Jurkat, Clone E6-1 (cell line): ENCODE data around the gene ABCF3. TPM values are rescaled to one million over a fixed set of nuclear protein-coding genes. Genes with fewer than 3 reads are reported as not detected.
"Not testable (repeated sequence)": the region's sequence is repeated elsewhere in the genome, so short reads cannot be mapped to it uniquely, and the experiment has no call there.

ENCODE experiments used
- DNase-seq: peaks from one replicate; pipeline ENCODE4 v3.0.0-alpha.2; 2011; ENCODE audit warnings: low read depth, low spot score
- H3K4me3 ChIP-seq: 2 replicates; pipeline ENCODE4 v1.5.1; 2011; ENCODE audit warnings: mild to moderate bottlenecking, low read length, control low read depth, moderate library complexity
- polyA plus RNA-seq: library from polyadenylated mRNA; unstranded; fragments of >200 nt; gene quantifications from one replicate; pipeline ENCODE4 v1.2.1, GENCODE V29; 2012; ENCODE audit warnings: missing spikeins; ENCODE audit not compliant: insufficient read length, insufficient read depth

Gene ABCF3
- 57.7 TPM for polyA plus RNA-seq

GRCh38 chr3:184186184-184186901 lies at the start of gene ABCF3:
Gene ABCF3 (plus strand): TSS chr3:184186199. CDS start chr3:184186208, 9 bp downstream.
- no peak for DNase-seq
- peak within 1 kb of the TSS; percentile 95 for H3K4me3 ChIP-seq

GRCh38 chr3:184140436-184140835 lies 45.6 kb upstream of the ABCF3 start:
- DNase-seq: no peak
- no peak overlapping the region for H3K4me3 ChIP-seq

GRCh38 chr3:184142199-184142598 lies 43.8 kb upstream of the ABCF3 start:
- no peak overlapping the region for H3K4me3 ChIP-seq
- DNase-seq: no peak

- H3K4me3 ChIP-seq: no peak overlapping the region
- DNase-seq: no peak
These were observed 42.7 kb upstream of the ABCF3 start for GRCh38 chr3:184143327-184143726.

- H3K4me3 ChIP-seq: no peak overlapping the region
- no peak for DNase-seq
These were observed 41.5 kb upstream of the ABCF3 start for GRCh38 chr3:184144505-184144904.

GRCh38 chr3:184145111-184145524 lies 40.9 kb upstream of the ABCF3 start:
- H3K4me3 ChIP-seq: no peak overlapping the region
- DNase-seq: peak; percentile 22

GRCh38 chr3:184145751-184146270 lies 40.2 kb upstream of the ABCF3 start:
- H3K4me3 ChIP-seq: no peak overlapping the region
- no peak for DNase-seq

GRCh38 chr3:184148076-184148475 lies 37.9 kb upstream of the ABCF3 start:
- H3K4me3 ChIP-seq: no peak overlapping the region
- no peak for DNase-seq

GRCh38 chr3:184149123-184149522 lies 36.9 kb upstream of the ABCF3 start:
- no peak overlapping the region for H3K4me3 ChIP-seq
- no peak for DNase-seq

- H3K4me3 ChIP-seq, DNase-seq: not testable (repeated sequence)
These were observed 36.2 kb upstream of the ABCF3 start for GRCh38 chr3:184149770-184150169.

GRCh38 chr3:184154885-184155643 lies 30.9 kb upstream of the ABCF3 start, which contains the start of gene DVL3:
Gene DVL3 (plus strand): TSS chr3:184155377. CDS start chr3:184155636, 259 bp downstream.
- DNase-seq: no peak
- H3K4me3 ChIP-seq: peak within 1 kb of the TSS; percentile 61

- no peak for DNase-seq
- H3K4me3 ChIP-seq: peak overlapping the region; percentile 61
These were observed 30.1 kb upstream of the ABCF3 start for GRCh38 chr3:184155644-184156521.

GRCh38 chr3:184156522-184156955 lies 29.5 kb upstream of the ABCF3 start:
- DNase-seq: no peak
- peak overlapping the region; percentile 61 for H3K4me3 ChIP-seq

GRCh38 chr3:184157206-184157605 lies 28.8 kb upstream of the ABCF3 start:
- no peak overlapping the region for H3K4me3 ChIP-seq
- no peak for DNase-seq

GRCh38 chr3:184158404-184158803 lies 27.6 kb upstream of the ABCF3 start:
- H3K4me3 ChIP-seq: no peak overlapping the region
- DNase-seq: no peak

- H3K4me3 ChIP-seq: no peak overlapping the region
- DNase-seq: no peak
These were observed 25.5 kb upstream of the ABCF3 start for GRCh38 chr3:184160456-184160855.

- DNase-seq: not testable (repeated sequence)
These were observed 23.4 kb upstream of the ABCF3 start for GRCh38 chr3:184162571-184163070.

GRCh38 chr3:184164648-184165330 lies 21.2 kb upstream of the ABCF3 start:
- no peak overlapping the region for H3K4me3 ChIP-seq
- no peak for DNase-seq

More at GRCh38 chr3:184162571-184163070, 23.4 kb upstream of the ABCF3 start:
- H3K4me3 ChIP-seq: not testable (repeated sequence)
